HepG2 (cell line): ENCODE results near the gene NRL. TPM values are rescaled to one million over a fixed set of nuclear protein-coding genes. Genes with fewer than 3 reads are reported as not detected.

Experiments
- AHR ChIP-seq: IDR thresholded peaks from 2 replicates; pipeline ENCODE4 v1.6.1; 2018; ENCODE audit warnings: missing genetic modification reagents, missing compliant biosample characterization
- CHD2 ChIP-seq: IDR thresholded peaks from 2 replicates; pipeline ENCODE4 v1.6.1; 2011; ENCODE audit warnings: low read depth, low read length, improper control_type of control experiment
- GPN1 ChIP-seq: sonication (generic); formaldehyde crosslinking; IDR thresholded peaks from 2 replicates; pipeline ENCODE4 v1.5.1; 2020; ENCODE audit warnings: missing genetic modification reagents, borderline replicate concordance
- HOXD1 ChIP-seq: sonication (generic); formaldehyde crosslinking; IDR thresholded peaks from 2 replicates; pipeline ENCODE4 v1.5.0; 2020; ENCODE audit warnings: missing genetic modification reagents
- MBNL3 ChIP-seq: fragments of 250-450 bp; sonication (Bioruptor Pico); conservative IDR thresholded peaks from 2 replicates; pipeline ENCODE4 v1.8.0; 2022; ENCODE audit warnings: mild to moderate bottlenecking, inconsistent platforms
- MED13 ChIP-seq: sonication (generic); formaldehyde crosslinking; IDR thresholded peaks from 2 replicates; pipeline ENCODE4 v1.5.0; 2020; ENCODE audit warnings: missing genetic modification reagents
- MNT ChIP-seq: fragments of 450-650 bp; IDR thresholded peaks from 2 replicates; pipeline ENCODE4 v1.6.1; 2016
- PRDM10 ChIP-seq: sonication (generic); formaldehyde crosslinking; IDR thresholded peaks from 2 replicates; pipeline ENCODE4 v1.4.0; 2020; ENCODE audit warnings: low read depth, missing genetic modification reagents
- SATB2 ChIP-seq: sonication (generic); formaldehyde crosslinking; IDR thresholded peaks from 2 replicates; pipeline ENCODE4 v1.5.0; 2020; ENCODE audit warnings: missing genetic modification reagents
- TP53 ChIP-seq: sonication (generic); formaldehyde crosslinking; conservative IDR thresholded peaks from 2 replicates; pipeline ENCODE4 v1.4.0; 2020; ENCODE audit warnings: missing genetic modification reagents
- UBTF ChIP-seq: sonication (generic); formaldehyde crosslinking; IDR thresholded peaks from 2 replicates; pipeline ENCODE4 v1.4.0; 2020; ENCODE audit warnings: mild to moderate bottlenecking, missing genetic modification reagents
- ZBTB39 ChIP-seq: sonication (generic); formaldehyde crosslinking; IDR thresholded peaks from 2 replicates; pipeline ENCODE4 v1.5.0; 2020; ENCODE audit warnings: missing genetic modification reagents
- ZFP91 ChIP-seq: sonication (generic); formaldehyde crosslinking; IDR thresholded peaks from 2 replicates; pipeline ENCODE4 v1.9.0; 2022; ENCODE audit warnings: missing genetic modification reagents, mild to moderate bottlenecking, borderline replicate concordance
- ZNF256 ChIP-seq: sonication (generic); formaldehyde crosslinking; conservative IDR thresholded peaks from 2 replicates; pipeline ENCODE4 v1.4.0; 2020; ENCODE audit warnings: missing genetic modification reagents
- ZNF337 ChIP-seq: sonication (generic); formaldehyde crosslinking; IDR thresholded peaks from 2 replicates; pipeline ENCODE4 v1.5.1; 2020; ENCODE audit warnings: missing genetic modification reagents, low read depth, mild to moderate bottlenecking, borderline replicate concordance
- ZNF749 ChIP-seq: sonication (generic); formaldehyde crosslinking; IDR thresholded peaks from 2 replicates; pipeline ENCODE4 v1.8.0; 2022; ENCODE audit warnings: mild to moderate bottlenecking, missing genetic modification reagents, moderate library complexity, borderline replicate concordance
- ZZZ3 ChIP-seq: sonication (generic); formaldehyde crosslinking; IDR thresholded peaks from 2 replicates; pipeline ENCODE4 v1.4.0; 2020; ENCODE audit warnings: missing genetic modification reagents, mild to moderate bottlenecking, borderline replicate concordance
- polyA plus RNA-seq, 8 experiments: library from polyadenylated mRNA; depleted of rRNA in 3 of 8; stranded (reverse) in 7 of 8; unstranded in 1 of 8; fragments of >200 nt; fragmentation: Illumina TruSeq in 4 of 8; extraction: Trizol in 4 of 8; gene quantifications; 2 replicates each; pipeline versions ENCODE4 v1.2.1 to v1.2.3, GENCODE V29; 2011 to 2016; ENCODE audit warnings: low read depth in 4 of 8, missing spikeins in 1 of 8, mixed read lengths in 1 of 8; ENCODE audit not compliant: insufficient read depth in 1 of 8
- total RNA-seq, 5 experiments: library from RNA; depleted of rRNA; stranded (reverse); fragments of >200 nt; fragmentation: Illumina TruSeq; extraction: Trizol; gene quantifications; 2 replicates each; pipeline ENCODE4 v1.2.3, GENCODE V29; 2016; ENCODE audit warnings: low read depth in 1 of 5

Gene NRL
- total and polyA plus RNA-seq, 2 of the 13 experiments (the other 11 are each of a cell fraction or from before 2014, with no cell fraction given), result 2.5 to 4.7 TPM

GRCh38 chr14:24080888-24081738, 33.6 kb downstream of the NRL start (continued):
- peak; percentile 19; the same call in 1 of the 2 replicates for TF ChIP-seq ZBTB39
- TF ChIP-seq ZNF749 (CRISPR knock-in tag), result no peak
- TF ChIP-seq CHD2, result no peak
- peak; percentile 89; the same call in 1 of the 2 replicates for TF ChIP-seq AHR (CRISPR knock-in tag)
- TF ChIP-seq ZNF256, result peak; percentile 89; the same call in 1 of the 2 replicates
- TF ChIP-seq MNT, result no peak
- peak; percentile 97 for TF ChIP-seq UBTF (CRISPR knock-in tag)
- TF ChIP-seq ZNF337 (CRISPR knock-in tag), result no peak
- TF ChIP-seq GPN1 (CRISPR knock-in tag), result peak; percentile 93; the same call in 1 of the 2 replicates
- no peak for TF ChIP-seq HOXD1
- no peak for TF ChIP-seq ZZZ3 (CRISPR knock-in tag)
- TF ChIP-seq PRDM10, result no peak
- TF ChIP-seq ZFP91 (CRISPR knock-in tag), result peak; percentile 53
- TF ChIP-seq MED13 (CRISPR knock-in tag), result no peak; the same call in 1 of the 2 replicates
- TF ChIP-seq MBNL3 (CRISPR knock-in tag), result no peak
- no peak; the same call in 1 of the 2 replicates for TF ChIP-seq SATB2 (CRISPR knock-in tag)
- TF ChIP-seq TP53, result no peak
